Esophagus squamous epithelium (tissue), 5 donors: ENCODE results near the gene CDK16. TPM values are rescaled to one million over a fixed set of nuclear protein-coding genes. Genes with fewer than 3 reads are reported as not detected.

Experiments used
- DNase-seq: peaks from one replicate; lab custom pipeline; 2025; lab: John Stamatoyannopoulos, UW
- H3K27ac ChIP-seq, 4 donors: fragments of 200-600 bp; sonication (generic); one replicate each; pipeline ENCODE4 v1.5.1; 2016 to 2019; ENCODE audit warnings: mild to moderate bottlenecking in 1 of 4
- H3K27me3 ChIP-seq, 4 donors: fragments of 200-600 bp; sonication (generic); 1 replicate in 3 of 4; 2 replicates in 1 of 4; pipeline versions ENCODE4 v1.5.1 to v1.6.0; 2017 to 2021; ENCODE audit warnings: antibody characterized with exemption in 1 of 4
- H3K36me3 ChIP-seq, 3 donors: fragments of 200-600 bp; sonication (generic); one replicate each; pipeline ENCODE4 v1.5.1; 2016 to 2019
- H3K4me1 ChIP-seq, 3 donors: fragments of 200-600 bp; sonication (generic); one replicate each; pipeline ENCODE4 v1.5.1; 2017 to 2019
- H3K4me3 ChIP-seq, 4 donors: fragments of 200-600 bp; sonication (generic); 1 replicate in 3 of 4; 2 replicates in 1 of 4; pipeline ENCODE4 v1.5.1; 2016 to 2019; ENCODE audit warnings: mild to moderate bottlenecking in 2 of 4, moderate library complexity in 1 of 4
- H3K9me3 ChIP-seq, 3 donors: fragments of 200-600 bp; sonication (generic); one replicate each; pipeline ENCODE4 v1.5.1; 2016 to 2019
- POLR2A ChIP-seq, 4 donors: fragments of 450-650 bp; IDR thresholded peaks; one replicate each; pipeline ENCODE4 v1.6.1; 2017; ENCODE audit warnings: antibody characterized with exemption in 4 of 4, mild to moderate bottlenecking in 4 of 4, moderate library complexity in 3 of 4
- WGBS, 2 donors: methylation state at CpG; one replicate each; pipeline ENCODE4 v1.1.5; 2018; 5-methylcytosine and 5-hydroxymethylcytosine counted together
- intact Hi-C: fragments of 100-400 bp; cut with DNase I; formaldehyde crosslinking; loops from one replicate; pipeline ENCODE4 v1.15.0; 2022
- total RNA-seq, 4 donors: library from RNA; depleted of rRNA; stranded (reverse); fragments of >200 nt; gene quantifications; one replicate each; pipeline ENCODE4 v1.1.0, GENCODE V29; 2016
- TF ChIP-seq, protein P1 (sequence below), 6 experiments: fragments of 450-650 bp in 4 of 6; fragments of 200-600 bp in 2 of 6; sonication (generic) in 2 of 6; IDR thresholded peaks; one replicate each; pipeline ENCODE4 v1.5.1; 2016 to 2019; ENCODE audit warnings: antibody characterized with exemption in 6 of 6, mild to moderate bottlenecking in 4 of 6, moderate library complexity in 4 of 6
- donor health status: DM: yes; HTN: yes; CAD: no.

Gene CDK16
- total RNA-seq, 4 donors from 2014 or later: 78.1 to 115 (median 99.4) TPM

GRCh38 chrX:47171996-47172395 lies 46.5 kb upstream of the CDK16 start:
- WGBS, 2 donors: 64 to 100% methylated on average over 1 to 2 of the region's 2 CpGs
- no peaks in the 10 kb centered on the region for H3K9me3 ChIP-seq
- intact Hi-C loops: no loop called here
- H3K4me1 ChIP-seq: no peaks in the 10 kb centered on the region
- H3K36me3 ChIP-seq: peaks cover 0 to 80% (median 14%) of the 10 kb centered on the region in 3 donors
- H3K27ac ChIP-seq: no peak overlapping the region
- H3K27me3 ChIP-seq: peaks cover 0 to 3% (median 0%) of the 10 kb centered on the region in 4 donors
- DNase-seq: no peak
- TF ChIP-seq, protein P1, sequence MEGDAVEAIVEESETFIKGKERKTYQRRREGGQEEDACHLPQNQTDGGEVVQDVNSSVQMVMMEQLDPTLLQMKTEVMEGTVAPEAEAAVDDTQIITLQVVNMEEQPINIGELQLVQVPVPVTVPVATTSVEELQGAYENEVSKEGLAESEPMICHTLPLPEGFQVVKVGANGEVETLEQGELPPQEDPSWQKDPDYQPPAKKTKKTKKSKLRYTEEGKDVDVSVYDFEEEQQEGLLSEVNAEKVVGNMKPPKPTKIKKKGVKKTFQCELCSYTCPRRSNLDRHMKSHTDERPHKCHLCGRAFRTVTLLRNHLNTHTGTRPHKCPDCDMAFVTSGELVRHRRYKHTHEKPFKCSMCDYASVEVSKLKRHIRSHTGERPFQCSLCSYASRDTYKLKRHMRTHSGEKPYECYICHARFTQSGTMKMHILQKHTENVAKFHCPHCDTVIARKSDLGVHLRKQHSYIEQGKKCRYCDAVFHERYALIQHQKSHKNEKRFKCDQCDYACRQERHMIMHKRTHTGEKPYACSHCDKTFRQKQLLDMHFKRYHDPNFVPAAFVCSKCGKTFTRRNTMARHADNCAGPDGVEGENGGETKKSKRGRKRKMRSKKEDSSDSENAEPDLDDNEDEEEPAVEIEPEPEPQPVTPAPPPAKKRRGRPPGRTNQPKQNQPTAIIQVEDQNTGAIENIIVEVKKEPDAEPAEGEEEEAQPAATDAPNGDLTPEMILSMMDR (IDR thresholded peaks at IDR 0.05): no peak
- no peak for TF ChIP-seq POLR2A (IDR thresholded peaks at IDR 0.05)
- H3K4me3 ChIP-seq: no peak overlapping the region

DNA sequence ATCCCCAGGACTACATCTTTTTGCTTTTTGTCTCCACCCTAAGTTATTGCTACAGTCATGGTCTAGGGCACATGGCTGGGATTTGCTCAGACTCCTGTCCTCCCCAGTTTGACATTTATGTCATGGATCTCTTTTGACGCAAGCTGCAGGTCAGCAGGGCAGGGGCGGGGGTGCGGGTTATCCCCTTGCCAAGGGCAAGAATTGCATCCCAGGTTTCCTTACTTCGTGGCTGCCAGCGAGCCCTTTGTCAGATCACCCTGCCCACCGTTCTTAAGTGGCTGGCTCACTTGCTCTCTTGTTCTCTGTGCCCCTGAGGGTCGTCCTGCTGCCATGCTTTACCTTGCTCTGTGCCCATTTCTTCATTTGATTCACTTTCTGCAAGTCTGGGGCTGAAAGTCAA lies 45.9 kb upstream of the CDK16 start:
- H3K27ac ChIP-seq: no peak overlapping the region
- no peak overlapping the region for H3K4me3 ChIP-seq
- no peak for DNase-seq
- H3K4me1 ChIP-seq: no peaks in the 10 kb centered on the region
- peaks cover 0 to 3% (median 0%) of the 10 kb centered on the region in 4 donors for H3K27me3 ChIP-seq
- H3K36me3 ChIP-seq: peaks cover 0 to 85% (median 14%) of the 10 kb centered on the region in 3 donors
- intact Hi-C loops: no loop called here
- no peak for TF ChIP-seq POLR2A (IDR thresholded peaks at IDR 0.05)
- TF ChIP-seq, protein P1 (IDR thresholded peaks at IDR 0.05): no peak
- WGBS, 2 donors: 80 to 97% methylated on average over 5 to 7 of the region's 7 CpGs
- no peaks in the 10 kb centered on the region for H3K9me3 ChIP-seq

DNA sequence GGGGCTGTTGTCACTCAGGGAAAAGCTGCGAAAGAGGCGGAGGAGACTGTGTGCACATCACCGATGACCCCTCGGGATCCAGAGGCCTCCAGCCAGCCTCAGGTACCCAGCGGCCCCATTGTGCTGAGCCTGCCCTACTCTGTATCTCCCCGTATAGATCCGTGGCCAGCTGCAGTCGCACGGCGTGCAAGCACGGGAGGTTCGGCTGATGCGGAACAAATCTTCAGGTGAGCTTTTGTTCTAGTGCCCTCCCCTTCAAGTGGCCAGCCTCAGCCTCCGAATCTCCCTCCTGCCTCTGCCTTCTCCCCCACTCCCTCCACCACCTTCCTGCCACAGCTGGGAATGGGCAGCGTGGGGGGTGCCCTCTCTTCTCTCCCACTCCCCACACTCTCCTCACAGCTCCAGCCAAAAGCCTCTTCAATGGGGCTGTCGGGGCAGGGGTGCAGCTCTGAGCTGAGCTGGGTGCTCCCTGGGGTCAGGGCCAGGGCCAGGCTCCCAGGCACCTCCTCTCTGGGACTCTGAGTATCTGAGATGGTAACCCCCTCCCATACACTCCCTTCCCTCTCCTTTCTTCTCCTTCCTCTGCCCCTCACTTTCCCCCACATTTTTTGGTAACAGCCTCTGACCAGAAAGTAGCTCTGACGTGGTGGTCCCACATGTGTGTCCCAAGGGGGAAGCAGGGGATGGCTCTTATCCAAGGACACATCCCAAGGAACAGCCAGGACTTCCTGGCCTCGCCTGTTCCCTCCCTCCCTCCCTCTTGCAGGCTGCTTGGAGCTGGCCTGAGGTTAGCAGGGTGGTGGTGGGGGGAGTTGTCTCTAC lies 45.3 kb upstream of the CDK16 start:
- 69 to 70% methylated on average over 2 to 8 of the region's 18 CpGs for WGBS, 2 donors
- no peak for DNase-seq

GRCh38 chrX:47174376-47174775 lies 44.1 kb upstream of the CDK16 start:
- intact Hi-C loops: no loop called here
- H3K4me3 ChIP-seq: no peak overlapping the region
- H3K27me3 ChIP-seq: peaks cover 0 to 2% (median 0%) of the 10 kb centered on the region in 4 donors
- H3K4me1 ChIP-seq: peaks cover 0 to 7% (median 3%) of the 10 kb centered on the region in 3 donors
- 76 to 81% methylated on average over 4 to 6 of the region's 12 CpGs for WGBS, 2 donors
- TF ChIP-seq POLR2A (IDR thresholded peaks at IDR 0.05): no peak
- TF ChIP-seq, protein P1 (IDR thresholded peaks at IDR 0.05): no peak
- H3K36me3 ChIP-seq: peaks cover 0 to 100% (median 11%) of the 10 kb centered on the region in 3 donors
- no peak overlapping the region for H3K27ac ChIP-seq
- no peaks in the 10 kb centered on the region for H3K9me3 ChIP-seq
- no peak for DNase-seq

More for the DNA sequence above, 45.3 kb upstream of the CDK16 start:
- peaks cover 0 to 92% (median 14%) of the 10 kb centered on the region in 3 donors for H3K36me3 ChIP-seq
- no peaks in the 10 kb centered on the region for H3K4me1 ChIP-seq
- intact Hi-C loops: no loop called here
- TF ChIP-seq, protein P1 (IDR thresholded peaks at IDR 0.05): no peak
- no peak for TF ChIP-seq POLR2A (IDR thresholded peaks at IDR 0.05)
- H3K27me3 ChIP-seq: peaks cover 0 to 3% (median 0%) of the 10 kb centered on the region in 4 donors
- no peak overlapping the region for H3K4me3 ChIP-seq
- H3K9me3 ChIP-seq: no peaks in the 10 kb centered on the region
- no peak overlapping the region for H3K27ac ChIP-seq
